DND-41 (cell line): ENCODE results near the gene SYNGR1.

Source experiments
- CTCF ChIP-seq: IDR thresholded peaks from 2 replicates; pipeline ENCODE4 v1.5.1; 2012; ENCODE audit warnings: borderline replicate concordance, low read length, moderate library complexity, mild to moderate bottlenecking; ENCODE audit not compliant: poor library complexity, severe bottlenecking; ENCODE audit errors: extremely low read depth
- EZH2 ChIP-seq: IDR thresholded peaks from 3 replicates; pipeline ENCODE4 v1.6.1; 2012; ENCODE audit warnings: borderline replicate concordance, low read depth, mild to moderate bottlenecking, moderate library complexity, low read length, inconsistent platforms; ENCODE audit not compliant: severe bottlenecking

- no peak for TF ChIP-seq CTCF
- no peak for TF ChIP-seq EZH2
Measured at GRCh38 chr22:39309881-39310714, 39.7 kb upstream of the SYNGR1 start.
